ENCODE measurements around the gene MICU1. TPM values are rescaled to one million over a fixed set of nuclear protein-coding genes. Genes with fewer than 3 reads are reported as not detected.

Gene MICU1
- polyA plus RNA-seq, 3 donors = 13.7 to 30.9 (median 27.8) TPM

Other genes starting within 250 kb of the MICU1 start
- gene MCU, start 66.1 kb upstream of the MICU1 start, polyA plus RNA-seq = 10 to 100 TPM in 1 of 3 donors, 1 to 10 TPM in 2; 8.2 to 13.2 (median 9.1) TPM